Coronary artery (tissue), 2 donors: ENCODE results near the gene TCF7.

ENCODE experiments used
- DNase-seq: peaks from one replicate; pipeline ENCODE4 v3.0.0-alpha.2; 2017; ENCODE audit warnings: low spot score
- H3K27ac ChIP-seq, 2 donors: fragments of 200-600 bp; sonication (generic); one replicate each; pipeline ENCODE4 v1.5.1; 2016 to 2019
- H3K4me3 ChIP-seq: fragments of 200-600 bp; sonication (generic); 2 replicates; pipeline ENCODE4 v1.5.1; 2016; ENCODE audit warnings: mild to moderate bottlenecking, moderate library complexity
- CTCF ChIP-seq: fragments of 200-600 bp; sonication (generic); IDR thresholded peaks from one replicate; pipeline ENCODE4 v1.5.1; 2019; ENCODE audit warnings: antibody characterized with exemption

TCF7 gene

DNA sequence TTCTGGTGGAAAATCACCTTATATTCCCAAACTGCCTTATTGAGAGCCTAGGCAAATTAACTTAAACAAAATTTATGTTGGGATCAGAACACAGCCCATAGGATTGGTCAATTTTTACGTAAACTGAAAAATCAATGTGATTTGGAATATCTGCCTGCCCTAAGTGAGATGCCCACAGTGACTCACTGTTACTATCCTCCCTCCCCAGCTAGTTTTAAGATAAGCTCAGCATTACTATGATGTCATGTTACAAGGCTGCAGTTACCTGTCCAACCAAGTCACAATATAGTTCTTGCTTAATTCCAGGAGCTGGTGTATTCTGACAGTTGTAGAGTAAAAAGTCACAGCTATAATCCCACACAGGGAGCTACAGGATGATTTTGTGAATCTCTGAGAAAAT, 39.2 kb downstream of the TCF7 start:
- Histone ChIP-seq H3K27ac (no peak overlapping the region), H3K4me3 (no peak overlapping the region)
- no peak for TF ChIP-seq CTCF
- DNase-seq = no peak

GRCh38 chr5:134161513-134162395, 47.3 kb downstream of the TCF7 start:
- H3K4me3 ChIP-seq = no peak overlapping the region
- DNase-seq = no peak
- H3K27ac ChIP-seq = no peak overlapping the region
- no peak for TF ChIP-seq CTCF

DNA sequence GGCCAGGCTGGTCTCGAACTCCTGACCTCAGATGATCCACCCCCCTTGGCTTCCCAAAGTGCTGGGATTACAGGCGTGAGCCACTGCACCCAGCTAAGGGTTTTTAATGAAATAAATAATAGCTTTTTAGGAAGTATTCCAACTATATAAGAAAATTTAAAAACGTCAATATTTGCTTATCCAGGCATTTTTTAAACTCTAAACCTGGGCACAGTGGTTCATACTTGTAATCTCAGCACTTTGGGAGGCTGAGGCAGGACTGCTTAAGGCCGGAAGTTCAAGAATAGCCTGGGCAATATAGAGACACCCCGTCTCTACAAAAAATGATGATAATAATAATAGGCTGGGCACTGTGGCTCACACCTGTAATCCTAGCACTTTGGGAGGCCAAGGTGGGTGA, 48.1 kb downstream of the TCF7 start:
- Histone ChIP-seq H3K27ac (no peak overlapping the region), H3K4me3 (no peak overlapping the region)
- DNase-seq = no peak
- no peak for TF ChIP-seq CTCF

GRCh38 chr5:134171972-134172371, 57.5 kb downstream of the TCF7 start:
- TF ChIP-seq CTCF = no peak
- Histone ChIP-seq H3K4me3 (no peak overlapping the region), H3K27ac (no peak overlapping the region)
- DNase-seq = no peak

DNA sequence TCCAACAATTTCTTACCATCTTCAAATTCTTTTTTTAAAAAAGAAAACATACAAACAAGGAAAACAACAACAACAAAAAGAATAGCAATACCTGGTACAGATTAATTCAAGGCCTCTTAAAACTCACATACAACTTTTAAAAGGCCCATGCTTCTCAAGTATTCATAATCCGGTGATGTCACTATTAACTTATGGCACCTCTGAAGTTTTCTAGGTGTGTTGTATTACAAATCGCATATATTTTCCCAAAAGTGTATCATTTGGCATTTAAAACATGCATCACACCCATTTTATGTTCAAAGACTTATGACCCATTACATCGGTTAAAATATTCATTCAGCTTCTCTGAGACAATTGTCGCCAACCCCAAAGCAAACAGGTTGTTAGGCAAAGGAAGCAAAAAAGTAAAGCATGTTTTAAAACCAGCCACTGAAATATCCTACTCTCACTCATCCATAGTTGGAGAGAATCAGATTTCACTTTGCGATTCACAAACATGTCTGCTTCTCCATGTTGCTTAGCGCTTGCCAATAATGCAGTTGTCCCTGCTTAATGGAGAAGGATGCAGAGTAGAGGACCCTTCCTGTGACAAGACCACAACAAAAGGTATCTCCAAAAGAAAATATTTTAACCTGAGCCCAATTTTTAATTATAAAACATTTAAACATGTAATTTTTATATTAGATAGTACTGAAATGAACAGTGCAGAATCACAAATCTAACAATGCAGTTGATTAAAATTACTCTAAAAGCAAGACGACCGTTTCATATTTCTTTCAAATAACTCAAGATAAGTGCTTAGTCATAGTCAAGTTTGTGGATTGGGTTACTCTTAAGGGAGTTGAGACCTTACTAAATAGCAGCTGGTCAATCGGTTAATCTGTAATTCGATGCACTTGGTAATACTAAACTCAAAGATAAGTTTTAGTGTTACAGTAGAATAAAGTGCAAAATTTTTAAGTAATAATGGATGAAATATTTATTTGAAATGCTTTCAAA, 60.7 kb downstream of the TCF7 start:
- DNase-seq = no peak
- Histone ChIP-seq H3K4me3 (peak overlapping the region; percentile 91), H3K27ac (peak overlapping the region; percentile 39 to 100)
- no peak for TF ChIP-seq CTCF

- Histone ChIP-seq H3K27ac (peak overlapping the region; percentile 99 to 100), H3K4me3 (peak overlapping the region; percentile 91)
- DNase-seq = no peak
- TF ChIP-seq CTCF = no peak
Measured at GRCh38 chr5:134175921-134176510, 61.5 kb downstream of the TCF7 start.
